ENCODE measurements around the gene SORCS3.

The SORCS3 gene

DNA sequence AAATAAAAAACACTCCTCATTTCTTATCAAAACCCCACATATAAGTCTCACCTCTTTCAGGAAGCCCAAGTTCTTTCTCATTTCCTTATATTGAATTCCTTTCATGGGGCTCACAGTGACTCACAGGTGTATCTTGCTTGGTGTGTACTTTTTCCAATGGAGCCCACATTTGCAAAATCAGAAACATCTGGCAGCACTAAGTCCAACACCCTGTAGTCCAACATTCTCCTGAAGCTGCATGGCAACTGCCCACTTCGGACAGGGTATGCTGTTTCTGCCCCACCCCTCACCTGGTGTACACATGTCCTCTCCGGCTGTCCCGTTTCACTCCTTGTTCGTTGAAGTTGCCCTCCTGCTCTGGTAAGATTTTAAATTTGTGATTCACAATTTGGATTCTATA lies 544.1 kb downstream of the SORCS3 start:
- Histone ChIP-seq H3K27ac (no peak overlapping the region), H3K27me3 (no peaks in the 10 kb centered on the region), H3K9me3 (no peaks in the 10 kb centered on the region), H3K4me1 (ENCODE audit: control insufficient read depth in 1 of 2, insufficient read depth in 1 of 2, low read depth in 1 of 2, low read length in 1 of 2) (no peaks in the 10 kb centered on the region), H3K4me3 (ENCODE audit: low read depth in 1 of 2, low read length in 1 of 2) (no peak overlapping the region), H3K36me3 (no peaks in the 10 kb centered on the region)
- TF ChIP-seq, protein P1, sequence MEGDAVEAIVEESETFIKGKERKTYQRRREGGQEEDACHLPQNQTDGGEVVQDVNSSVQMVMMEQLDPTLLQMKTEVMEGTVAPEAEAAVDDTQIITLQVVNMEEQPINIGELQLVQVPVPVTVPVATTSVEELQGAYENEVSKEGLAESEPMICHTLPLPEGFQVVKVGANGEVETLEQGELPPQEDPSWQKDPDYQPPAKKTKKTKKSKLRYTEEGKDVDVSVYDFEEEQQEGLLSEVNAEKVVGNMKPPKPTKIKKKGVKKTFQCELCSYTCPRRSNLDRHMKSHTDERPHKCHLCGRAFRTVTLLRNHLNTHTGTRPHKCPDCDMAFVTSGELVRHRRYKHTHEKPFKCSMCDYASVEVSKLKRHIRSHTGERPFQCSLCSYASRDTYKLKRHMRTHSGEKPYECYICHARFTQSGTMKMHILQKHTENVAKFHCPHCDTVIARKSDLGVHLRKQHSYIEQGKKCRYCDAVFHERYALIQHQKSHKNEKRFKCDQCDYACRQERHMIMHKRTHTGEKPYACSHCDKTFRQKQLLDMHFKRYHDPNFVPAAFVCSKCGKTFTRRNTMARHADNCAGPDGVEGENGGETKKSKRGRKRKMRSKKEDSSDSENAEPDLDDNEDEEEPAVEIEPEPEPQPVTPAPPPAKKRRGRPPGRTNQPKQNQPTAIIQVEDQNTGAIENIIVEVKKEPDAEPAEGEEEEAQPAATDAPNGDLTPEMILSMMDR (IDR thresholded peaks at IDR 0.05): no peak

DNA sequence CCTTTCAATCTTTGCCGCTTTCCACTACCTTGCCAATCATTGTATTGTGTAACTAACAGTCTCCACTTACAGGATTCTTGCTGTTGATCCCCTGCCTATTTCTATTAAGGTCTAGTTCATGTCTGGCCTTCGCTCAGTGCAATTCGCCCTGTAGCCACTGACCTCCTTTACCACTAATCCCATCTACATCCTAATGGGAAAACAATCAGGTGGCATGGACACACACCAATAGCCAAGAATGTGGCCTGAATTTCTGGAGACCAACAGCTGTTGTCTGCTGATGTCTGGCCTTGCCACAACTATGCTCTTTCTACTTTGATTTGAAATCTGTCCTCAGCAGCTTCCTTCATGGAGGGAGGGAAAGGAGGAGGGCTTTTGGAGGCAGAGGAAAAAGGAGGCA lies 546.2 kb downstream of the SORCS3 start:
- H3K4me1 ChIP-seq (ENCODE audit: control insufficient read depth in 1 of 2, insufficient read depth in 1 of 2, low read depth in 1 of 2, low read length in 1 of 2): no peaks in the 10 kb centered on the region
- H3K9me3 ChIP-seq: no peaks in the 10 kb centered on the region
- no peaks in the 10 kb centered on the region for H3K27me3 ChIP-seq
- no peak overlapping the region for H3K27ac ChIP-seq
- H3K36me3 ChIP-seq: no peaks in the 10 kb centered on the region
- H3K4me3 ChIP-seq (ENCODE audit: low read depth in 1 of 2, low read length in 1 of 2): no peak overlapping the region
- TF ChIP-seq, protein P1 (IDR thresholded peaks at IDR 0.05): no peak

DNA sequence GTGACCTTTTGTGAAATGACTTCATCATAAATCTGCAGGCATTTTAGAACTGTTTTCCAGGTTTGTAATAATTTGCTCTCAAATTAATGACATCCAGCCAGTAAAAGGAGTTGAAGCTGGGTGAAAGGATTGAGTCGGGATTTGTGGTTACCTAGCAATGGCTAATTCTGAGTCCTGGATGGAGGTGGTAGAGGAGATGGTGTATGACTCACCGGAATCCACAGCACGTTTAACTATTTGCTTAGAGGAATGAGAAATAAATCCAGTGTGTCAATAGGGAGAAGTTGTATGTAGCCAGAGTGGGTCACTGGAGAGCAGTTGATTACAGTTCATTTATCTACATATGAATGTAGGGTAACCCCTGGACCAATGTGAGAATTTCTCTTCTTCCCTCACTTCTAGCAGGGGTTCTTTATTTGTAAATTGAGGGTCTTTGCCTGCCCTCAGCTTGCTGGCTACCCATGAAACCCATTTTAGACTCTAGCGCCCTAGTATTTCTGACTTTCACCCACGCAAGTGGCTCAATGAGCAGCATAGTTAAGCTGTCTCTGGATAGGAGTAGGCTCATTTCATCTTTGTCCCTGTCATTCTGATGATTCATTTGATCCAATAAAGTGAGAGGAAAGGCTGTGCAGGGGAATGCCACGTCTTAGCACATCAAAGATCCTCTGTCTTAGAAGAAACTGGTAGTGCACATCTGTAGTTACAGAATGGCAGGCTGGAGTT lies 547.8 kb downstream of the SORCS3 start:
- no peaks in the 10 kb centered on the region for H3K4me1 ChIP-seq (ENCODE audit: control insufficient read depth in 1 of 2, insufficient read depth in 1 of 2, low read depth in 1 of 2, low read length in 1 of 2)
- H3K9me3 ChIP-seq: no peaks in the 10 kb centered on the region
- H3K27ac ChIP-seq: no peak overlapping the region
- no peaks in the 10 kb centered on the region for H3K27me3 ChIP-seq
- no peaks in the 10 kb centered on the region for H3K36me3 ChIP-seq
- no peak overlapping the region for H3K4me3 ChIP-seq (ENCODE audit: low read depth in 1 of 2, low read length in 1 of 2)
- TF ChIP-seq, protein P1 (IDR thresholded peaks at IDR 0.05): no peak

DNA sequence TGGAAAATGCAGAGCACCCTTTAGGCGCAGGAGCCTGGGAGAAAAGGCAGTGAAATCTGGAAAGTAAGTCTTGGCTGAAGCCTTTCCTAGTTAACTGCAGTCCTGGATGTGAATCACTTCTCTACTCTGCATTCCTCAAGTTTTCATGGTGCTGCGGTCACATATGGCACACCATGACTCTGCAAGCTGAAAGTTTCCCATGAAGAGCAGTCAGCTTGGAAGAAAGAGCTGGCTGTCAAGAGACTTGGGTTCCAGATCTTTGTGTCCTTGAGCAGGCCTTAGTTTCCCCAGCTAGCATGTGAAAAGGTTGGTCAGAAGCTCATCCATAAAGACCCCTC lies 548.3 kb downstream of the SORCS3 start:
- TF ChIP-seq, protein P1 (IDR thresholded peaks at IDR 0.05): no peak
- H3K4me1 ChIP-seq (ENCODE audit: control insufficient read depth in 1 of 2, insufficient read depth in 1 of 2, low read depth in 1 of 2, low read length in 1 of 2): no peaks in the 10 kb centered on the region
- no peaks in the 10 kb centered on the region for H3K36me3 ChIP-seq
- no peak overlapping the region for H3K4me3 ChIP-seq (ENCODE audit: low read depth in 1 of 2, low read length in 1 of 2)
- no peaks in the 10 kb centered on the region for H3K27me3 ChIP-seq
- H3K27ac ChIP-seq: no peak overlapping the region
- H3K9me3 ChIP-seq: no peaks in the 10 kb centered on the region

DNA sequence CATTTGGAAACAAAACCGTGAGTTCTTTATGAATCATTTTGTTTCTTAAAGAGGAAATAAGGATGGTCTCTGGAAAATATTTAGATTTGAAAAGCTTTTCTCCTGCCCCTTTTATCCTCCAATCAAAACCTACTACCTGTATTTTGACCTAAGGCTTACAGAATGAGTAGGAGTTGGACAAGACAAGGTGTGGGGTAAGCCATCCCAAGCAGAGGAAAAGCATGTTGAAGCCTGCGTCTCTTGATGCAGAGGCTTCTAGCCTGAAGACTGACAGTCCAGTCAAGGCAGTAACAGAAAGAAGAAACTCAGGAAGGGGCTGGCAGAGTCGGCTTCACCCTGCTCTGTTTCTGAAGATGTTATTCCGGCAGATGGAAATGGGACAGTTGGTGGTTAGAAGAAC lies 551.1 kb downstream of the SORCS3 start:
- H3K36me3 ChIP-seq: no peaks in the 10 kb centered on the region

More for the DNA sequence above, 551.1 kb downstream of the SORCS3 start:
- Histone ChIP-seq H3K4me3 (ENCODE audit: low read depth in 1 of 2, low read length in 1 of 2) (no peak overlapping the region), H3K9me3 (no peaks in the 10 kb centered on the region), H3K27me3 (no peaks in the 10 kb centered on the region), H3K27ac (no peak overlapping the region), H3K4me1 (ENCODE audit: control insufficient read depth in 1 of 2, insufficient read depth in 1 of 2, low read depth in 1 of 2, low read length in 1 of 2) (no peaks in the 10 kb centered on the region)
- TF ChIP-seq, protein P1 (IDR thresholded peaks at IDR 0.05): no peak

Data from neutrophil (primary cell).